PC-9 (cell line): ENCODE measurements around the gene MSH5. TPM values are rescaled to one million over a fixed set of nuclear protein-coding genes. Genes with fewer than 3 reads are reported as not detected.

Experiments used
- Bru-seq: library from RNA; stranded (reverse); fragments of 400-500 nt; gene quantifications from one replicate; lab custom pipeline; 2021; lab: Mats Ljungman, UMichigan
- BruChase-seq, 2 experiments: library from RNA; stranded (reverse); fragments of 400-500 nt; gene quantifications; one replicate each; lab custom pipeline; 2021; lab: Mats Ljungman, UMichigan
- BruUV-seq: library from RNA; stranded (reverse); fragments of 400-500 nt; replicated peaks from 2 replicates; lab custom pipeline; 2021; lab: Mats Ljungman, UMichigan
- CTCF ChIA-PET: fragments of 300-600 bp; sonication (Branson Sonifier 250); formaldehyde crosslinking; loops from one replicate; lab custom pipeline; 2022; ENCODE audit warnings: antibody characterized with exemption; lab: Charles Lee
- POLR2A ChIA-PET: fragments of 300-600 bp; sonication (Branson Sonifier 250); formaldehyde crosslinking; loops from one replicate; lab custom pipeline; 2022; ENCODE audit warnings: antibody characterized with exemption; ENCODE audit not compliant: unreplicated experiment; lab: Charles Lee
- DNase-seq, 2 experiments: peaks; one replicate each; pipeline versions ENCODE4 v3.0.0 to v3.0.0-alpha.2; 2015 to 2022; ENCODE audit warnings: mixed read lengths in 1 of 2
- H2AFZ ChIP-seq: fragments of 200-600 bp; sonication (generic); 2 replicates; pipeline ENCODE4 v1.8.1; 2017; ENCODE audit warnings: antibody characterized with exemption
- H3F3A ChIP-seq: fragments of 200-600 bp; sonication (generic); 2 replicates; pipeline ENCODE4 v1.8.1; 2017; ENCODE audit warnings: antibody characterized with exemption, mild to moderate bottlenecking, low read depth; ENCODE audit not compliant: insufficient read depth
- H3K27ac ChIP-seq: fragments of 200-600 bp; sonication (generic); 2 replicates; pipeline ENCODE4 v1.6.1; 2016; ENCODE audit warnings: mixed run types
- H3K27me3 ChIP-seq: fragments of 200-600 bp; sonication (generic); 2 replicates; pipeline ENCODE4 v1.6.1; 2016; ENCODE audit warnings: low read depth, mixed run types; ENCODE audit not compliant: insufficient read depth
- H3K36me3 ChIP-seq: fragments of 200-600 bp; sonication (generic); 2 replicates; pipeline ENCODE4 v1.6.1; 2016; ENCODE audit warnings: low read depth, mixed run types
- H3K4me1 ChIP-seq: fragments of 200-600 bp; sonication (generic); replicated peaks from 2 replicates; pipeline ENCODE4 v1.6.1; 2016; ENCODE audit warnings: mixed run types; ENCODE audit not compliant: insufficient read depth
- H3K4me2 ChIP-seq: fragments of 200-600 bp; sonication (generic); 2 replicates; pipeline ENCODE4 v1.6.1; 2017; ENCODE audit warnings: mixed run types
- H3K4me3 ChIP-seq: fragments of 200-600 bp; sonication (generic); 2 replicates; pipeline ENCODE4 v1.6.1; 2016; ENCODE audit warnings: mixed run types
- H3K79me2 ChIP-seq: fragments of 200-600 bp; sonication (generic); 2 replicates; pipeline ENCODE4 v1.6.1; 2017; ENCODE audit warnings: low read depth, mixed run types
- H3K9me2 ChIP-seq: fragments of 200-600 bp; sonication (generic); 2 replicates; pipeline ENCODE4 v1.8.1; 2017; ENCODE audit warnings: mild to moderate bottlenecking; ENCODE audit not compliant: insufficient read depth
- H3K9me3 ChIP-seq: fragments of 200-600 bp; sonication (generic); 2 replicates; pipeline ENCODE4 v1.8.1; 2016; ENCODE audit warnings: low read depth; ENCODE audit not compliant: insufficient read depth
- H4K20me1 ChIP-seq: fragments of 200-600 bp; sonication (generic); 2 replicates; pipeline ENCODE4 v1.8.1; 2017; ENCODE audit not compliant: insufficient read depth
- EZH2 ChIP-seq: fragments of 200-600 bp; sonication (generic); IDR thresholded peaks from 2 replicates; pipeline ENCODE4 v1.8.0; 2017; ENCODE audit warnings: antibody characterized with exemption, low read depth
- intact Hi-C: fragments of 100-400 bp; cut with micrococcal nuclease; formaldehyde crosslinking; loops from one replicate; pipeline ENCODE4 v1.10.0; 2022; ENCODE audit not compliant: unreplicated experiment
- long read RNA-seq: library from polyadenylated mRNA; stranded (forward); transcript quantifications from one replicate; pipeline ENCODE4 v2.0.0, GENCODE V29; 2022
- total RNA-seq: library from RNA; stranded (reverse); gene quantifications from 2 replicates; pipeline ENCODE4 v1.2.3, GENCODE V29; 2021
- TF ChIP-seq, protein P1 (sequence below): fragments of 200-600 bp; sonication (generic); conservative IDR thresholded peaks from 2 replicates; pipeline ENCODE4 v1.6.1; 2017; ENCODE audit warnings: mixed run types, antibody characterized with exemption, mild to moderate bottlenecking, moderate library complexity

Gene MSH5
- total RNA-seq (50.0 and 68.8 TPM in 2 replicates), Bru-seq, nascent RNA (percentile 80 among the genes with signal in this experiment), BruChase-seq, experiment 1, labeled RNA remaining after a 2-hour chase (percentile 89 among the genes with signal in this experiment), BruChase-seq, experiment 2, labeled RNA remaining after a 6-hour chase (percentile 91 among the genes with signal in this experiment)
- long read RNA-seq, partial matches to known transcripts: 1 of 7 reads
- long read RNA-seq, other reads (novel, unspliced or antisense): 2 of 7 reads

GRCh38 chr6:31739639-31740396, at the start of gene MSH5:
TSS of gene MSH5 (plus strand) at chr6:31740005. CDS start at chr6:31740467, 462 bp downstream.
- H3K27ac ChIP-seq: peak within 1 kb of the TSS; percentile 14
- peak within 1 kb of the TSS; percentile 83 for H3K4me2 ChIP-seq
- peaks cover 29% of the 10 kb centered on the region for H3K79me2 ChIP-seq
- H4K20me1 ChIP-seq: no peaks in the 10 kb centered on the region
- peak within 1 kb of the TSS; percentile 69 for H3K4me3 ChIP-seq
- no peaks in the 10 kb centered on the region for H3K27me3 ChIP-seq
- H2AFZ ChIP-seq: peak within 1 kb of the TSS; percentile 89
- TF ChIP-seq, protein P1, sequence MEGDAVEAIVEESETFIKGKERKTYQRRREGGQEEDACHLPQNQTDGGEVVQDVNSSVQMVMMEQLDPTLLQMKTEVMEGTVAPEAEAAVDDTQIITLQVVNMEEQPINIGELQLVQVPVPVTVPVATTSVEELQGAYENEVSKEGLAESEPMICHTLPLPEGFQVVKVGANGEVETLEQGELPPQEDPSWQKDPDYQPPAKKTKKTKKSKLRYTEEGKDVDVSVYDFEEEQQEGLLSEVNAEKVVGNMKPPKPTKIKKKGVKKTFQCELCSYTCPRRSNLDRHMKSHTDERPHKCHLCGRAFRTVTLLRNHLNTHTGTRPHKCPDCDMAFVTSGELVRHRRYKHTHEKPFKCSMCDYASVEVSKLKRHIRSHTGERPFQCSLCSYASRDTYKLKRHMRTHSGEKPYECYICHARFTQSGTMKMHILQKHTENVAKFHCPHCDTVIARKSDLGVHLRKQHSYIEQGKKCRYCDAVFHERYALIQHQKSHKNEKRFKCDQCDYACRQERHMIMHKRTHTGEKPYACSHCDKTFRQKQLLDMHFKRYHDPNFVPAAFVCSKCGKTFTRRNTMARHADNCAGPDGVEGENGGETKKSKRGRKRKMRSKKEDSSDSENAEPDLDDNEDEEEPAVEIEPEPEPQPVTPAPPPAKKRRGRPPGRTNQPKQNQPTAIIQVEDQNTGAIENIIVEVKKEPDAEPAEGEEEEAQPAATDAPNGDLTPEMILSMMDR: no peak
- H3K36me3 ChIP-seq: peaks cover 12% of the 10 kb centered on the region; the same call in 1 of the 2 replicates
- BruUV-seq: no TSS peak
- H3K4me1 ChIP-seq: peaks cover 33% of the 10 kb centered on the region
- intact Hi-C loops: loop anchor here (1.0 to 10.0 kb wide), 5 partner anchors 37 to 243 kb away; partner anchors contain the start of genes ABHD16A, ATP6V1G2, DDX39B and HSPA1B
- no peaks in the 10 kb centered on the region for H3K9me3 ChIP-seq
- H3K9me2 ChIP-seq: no peaks in the 10 kb centered on the region
- peaks cover 30% of the 10 kb centered on the region for H3F3A ChIP-seq
- ChIA-PET POLR2A (interaction anchor here (0.6 to 1.1 kb wide), 9 partner anchors 56 to 1114 kb away, joined by 3 to 21 read pairs (median 5); partner anchors contain the start of genes TAP1 and VARS1), CTCF (interaction anchor here (0.5 to 0.9 kb wide), 6 partner anchors 26 to 308 kb away, joined by 3 to 7 read pairs (median 4); partner anchors contain the start of gene VWA7)
- peak; percentile 98 for DNase-seq

GRCh38 chr6:31690231-31691077, 49.4 kb upstream of the MSH5 start:
- CTCF ChIA-PET: interaction anchor here (0.5 kb wide), 1 partner anchor 231 kb away, joined by 3 read pairs; no protein-coding TSS in a partner anchor
- BruUV-seq: TSS peak; percentile 50
- POLR2A ChIA-PET: interaction anchor here (0.7 kb wide), 1 partner anchor 9 kb away, joined by 3 read pairs; no protein-coding TSS in a partner anchor

More at GRCh38 chr6:31690231-31691077, 49.4 kb upstream of the MSH5 start:
- H3K4me2 ChIP-seq: no peak overlapping the region
- H3K9me3 ChIP-seq: no peaks in the 10 kb centered on the region
- H2AFZ ChIP-seq: no peak overlapping the region
- no peaks in the 10 kb centered on the region for H3K79me2 ChIP-seq
- intact Hi-C loops: no loop called here
- TF ChIP-seq, protein P1: no peak
- no peak for TF ChIP-seq EZH2
- no peak overlapping the region for H3K27ac ChIP-seq
- no peaks in the 10 kb centered on the region for H3K9me2 ChIP-seq
- no peaks in the 10 kb centered on the region; the same call in 1 of the 2 replicates for H3K4me1 ChIP-seq
- no peaks in the 10 kb centered on the region; the same call in 1 of the 2 replicates for H3F3A ChIP-seq
- peak in 1 of 2 experiments; percentile 20 for DNase-seq
- H3K27me3 ChIP-seq: no peaks in the 10 kb centered on the region
- no peak overlapping the region for H3K4me3 ChIP-seq
- H4K20me1 ChIP-seq: no peaks in the 10 kb centered on the region
- H3K36me3 ChIP-seq: no peaks in the 10 kb centered on the region
